BE2C (cell line): ENCODE measurements around the gene GPR107.

Experiments used
- DNase-seq: peaks from one replicate; pipeline ENCODE4 v3.0.0-alpha.2; 2020
- H3K27me3 ChIP-seq: fragments of 250-450 bp; sonication (Bioruptor Pico); 2 replicates; pipeline ENCODE4 v1.5.1; 2020; ENCODE audit warnings: mild to moderate bottlenecking
- H3K36me3 ChIP-seq: fragments of 250-450 bp; sonication (Bioruptor Pico); 2 replicates; pipeline ENCODE4 v1.5.1; 2020; ENCODE audit warnings: mild to moderate bottlenecking
- H3K4me1 ChIP-seq: fragments of 250-450 bp; sonication (Bioruptor Pico); 2 replicates; pipeline ENCODE4 v1.5.1; 2020
- H3K4me3 ChIP-seq: 2 replicates; pipeline ENCODE4 v1.5.1; 2011; ENCODE audit warnings: low read depth, low read length
- H3K9me3 ChIP-seq: fragments of 250-450 bp; sonication (Bioruptor Pico); 2 replicates; pipeline ENCODE4 v1.5.1; 2020
- CTCF ChIP-seq: IDR thresholded peaks from 2 replicates; pipeline ENCODE4 v1.5.1; 2012; ENCODE audit warnings: mild to moderate bottlenecking, low read depth, low read length

GPR107 gene

GRCh38 chr9:130181678-130182380 is 128.1 kb downstream of the GPR107 start:
- Histone ChIP-seq H3K4me1 (peaks cover 28% of the 10 kb centered on the region), H3K9me3 (no peaks in the 10 kb centered on the region), H3K27me3 (no peaks in the 10 kb centered on the region), H3K36me3 (peaks cover 41% of the 10 kb centered on the region), H3K4me3 (no peak overlapping the region)
- TF ChIP-seq CTCF, result no peak
- DNase-seq, result no peak

DNA sequence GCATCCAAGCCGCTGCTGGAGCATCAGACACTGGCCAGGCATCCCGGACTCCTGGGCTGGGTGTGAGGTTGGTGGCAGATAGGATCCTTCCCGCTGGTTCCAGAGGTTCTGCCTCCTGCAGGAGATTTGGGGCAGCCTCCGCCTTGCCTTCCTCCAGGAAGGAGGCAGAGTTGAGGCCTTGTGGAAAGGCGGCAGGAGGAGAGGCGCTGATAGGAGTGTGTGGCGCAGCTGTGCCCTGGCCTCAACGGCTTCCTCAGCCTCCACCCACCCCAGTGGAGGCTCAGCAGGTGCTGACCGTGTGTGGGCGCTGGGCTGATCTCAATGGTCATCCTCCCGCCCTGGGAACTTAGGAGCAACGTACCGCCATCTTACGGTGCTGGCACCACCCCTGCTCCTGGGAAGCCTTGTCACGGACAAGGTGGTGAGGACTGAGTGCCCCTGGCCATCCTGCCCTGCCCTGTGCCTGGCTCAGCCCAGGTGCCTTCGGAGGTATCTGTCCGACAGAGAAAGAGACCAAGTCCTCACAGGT is 128.7 kb downstream of the GPR107 start:
- Histone ChIP-seq H3K9me3 (no peaks in the 10 kb centered on the region), H3K36me3 (peaks cover 35% of the 10 kb centered on the region), H3K27me3 (no peaks in the 10 kb centered on the region), H3K4me1 (peaks cover 34% of the 10 kb centered on the region), H3K4me3 (no peak overlapping the region)
- DNase-seq, result no peak
- no peak for TF ChIP-seq CTCF

DNA sequence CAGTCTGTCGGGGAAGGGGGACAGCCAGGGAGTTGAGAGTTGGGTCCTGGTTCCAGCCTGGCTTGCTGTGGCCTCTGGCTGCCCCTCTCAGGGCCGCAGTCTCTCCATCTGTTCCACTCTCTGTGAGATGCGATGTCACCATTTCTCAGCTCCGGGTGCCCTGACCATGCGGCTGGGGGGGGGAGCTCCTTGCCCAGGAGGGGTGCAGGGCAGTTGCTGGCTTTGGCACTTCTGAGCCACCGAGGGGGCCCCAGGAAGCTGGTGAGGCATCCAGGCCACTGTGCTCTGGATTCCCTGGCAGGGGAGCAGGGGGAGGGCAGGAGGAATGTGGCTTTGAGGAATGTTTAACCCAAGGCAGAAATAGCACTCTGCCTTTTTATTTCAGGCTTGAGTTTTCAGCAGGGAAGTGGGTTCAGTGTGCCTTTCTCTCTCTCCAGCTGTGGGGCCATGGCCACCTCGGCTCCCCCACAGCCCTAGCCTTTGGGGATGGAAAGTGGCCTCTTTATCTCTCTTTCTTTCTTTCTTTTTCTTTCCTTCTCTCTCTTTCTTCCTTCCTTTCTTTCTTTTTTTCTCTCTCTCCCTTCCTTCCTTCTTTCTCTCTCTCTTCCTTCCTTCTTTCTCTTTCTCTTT is 129.5 kb downstream of the GPR107 start:
- DNase-seq, result no peak
- Histone ChIP-seq H3K9me3 (no peaks in the 10 kb centered on the region), H3K36me3 (peaks cover 32% of the 10 kb centered on the region), H3K4me1 (peaks cover 37% of the 10 kb centered on the region), H3K4me3 (no peak overlapping the region), H3K27me3 (no peaks in the 10 kb centered on the region)
- no peak for TF ChIP-seq CTCF

- no peak for TF ChIP-seq CTCF
Measured at GRCh38 chr9:130185017-130185416, 131.3 kb downstream of the GPR107 start.

DNA sequence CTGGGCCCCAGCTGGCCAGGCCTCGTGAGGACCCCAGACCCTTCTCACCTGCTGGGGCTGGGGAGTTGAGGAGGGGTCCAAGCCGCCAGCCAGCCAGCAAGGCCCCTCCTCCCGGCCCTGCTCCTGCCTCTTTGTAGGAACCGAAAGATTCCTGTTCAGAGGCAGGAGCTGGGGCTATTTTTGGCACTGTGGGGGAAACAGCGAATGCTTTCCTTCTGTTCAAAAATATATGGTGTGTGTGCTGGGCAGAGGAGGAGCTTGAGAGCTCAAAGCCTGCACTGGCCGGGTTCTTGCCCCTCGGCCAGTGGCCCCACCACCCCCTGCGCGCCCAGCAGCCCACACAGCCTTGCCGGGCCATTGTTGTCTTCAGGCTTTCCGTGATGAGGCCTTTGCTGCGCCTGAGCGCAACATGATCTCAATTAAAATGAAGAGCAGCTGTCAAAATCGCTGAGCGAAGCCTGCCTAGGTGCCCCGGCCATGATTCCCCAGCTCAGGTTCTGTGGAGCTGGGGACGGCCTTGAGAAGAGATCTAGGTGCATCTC is 131.9 kb downstream of the GPR107 start:
- Histone ChIP-seq H3K27me3 (no peaks in the 10 kb centered on the region), H3K4me1 (peaks cover 40% of the 10 kb centered on the region), H3K9me3 (no peaks in the 10 kb centered on the region), H3K4me3 (no peak overlapping the region), H3K36me3 (peaks cover 22% of the 10 kb centered on the region)
- no peak for TF ChIP-seq CTCF
- no peak for DNase-seq

More at GRCh38 chr9:130185017-130185416, 131.3 kb downstream of the GPR107 start:
- peaks cover 28% of the 10 kb centered on the region for H3K36me3 ChIP-seq
- H3K27me3 ChIP-seq, result no peaks in the 10 kb centered on the region
- no peak overlapping the region for H3K4me3 ChIP-seq
- peaks cover 37% of the 10 kb centered on the region for H3K4me1 ChIP-seq
- H3K9me3 ChIP-seq, result no peaks in the 10 kb centered on the region
- no peak for DNase-seq

GRCh38 chr9:130186051-130186450 is 132.3 kb downstream of the GPR107 start:
- DNase-seq, result no peak
- Histone ChIP-seq H3K36me3 (peaks cover 18% of the 10 kb centered on the region), H3K9me3 (no peaks in the 10 kb centered on the region), H3K4me1 (peaks cover 45% of the 10 kb centered on the region), H3K27me3 (no peaks in the 10 kb centered on the region), H3K4me3 (no peak overlapping the region)
- no peak for TF ChIP-seq CTCF
